OCI-LY3 (cell line): ENCODE results near the gene LTC4S.

Experiments used
- H2AFZ ChIP-seq: fragments of 200-600, 300-600 bp; shearing (Covaris generic); 2 replicates; pipeline ENCODE4 v1.6.0; 2014; ENCODE audit warnings: antibody characterized with exemption, low read depth, low read length
- H3K27ac ChIP-seq: fragments of 200-600, 300-600 bp; sonication (generic); 2 replicates; pipeline ENCODE4 v1.5.1; 2014; ENCODE audit warnings: mild to moderate bottlenecking, low read length, moderate library complexity, mixed read lengths
- H3K27me3 ChIP-seq: fragments of 200-600, 300-600 bp; sonication (generic); 2 replicates; pipeline ENCODE4 v1.6.1; 2014; ENCODE audit warnings: low read depth, low read length, mixed read lengths
- H3K36me3 ChIP-seq: fragments of 200-600, 300-600 bp; sonication (generic); replicated peaks from 2 replicates; pipeline ENCODE3; 2014; ENCODE audit warnings: low read depth, low read length, mixed read lengths
- H3K4me1 ChIP-seq: fragments of 300-600, 200-600 bp; sonication (generic); 2 replicates; pipeline ENCODE4 v1.6.1; 2014; ENCODE audit warnings: low read length, mixed read lengths
- H3K4me2 ChIP-seq: fragments of 200-600, 300-600 bp; sonication (generic); 2 replicates; pipeline ENCODE4 v1.6.1; 2014; ENCODE audit warnings: low read length, mixed read lengths
- H3K4me3 ChIP-seq: fragments of 300-600, 200-600 bp; sonication (generic); 2 replicates; pipeline ENCODE4 v1.5.1; 2014; ENCODE audit warnings: antibody characterized with exemption, mild to moderate bottlenecking, low read length, moderate library complexity
- H3K79me2 ChIP-seq: fragments of 300-600, 200-600 bp; shearing (Covaris generic); 2 replicates; pipeline ENCODE4 v1.6.1; 2014; ENCODE audit warnings: mild to moderate bottlenecking, low read length, mixed read lengths
- H3K9ac ChIP-seq: fragments of 300-600, 200-600 bp; shearing (Covaris generic); 2 replicates; pipeline ENCODE4 v1.6.0; 2014; ENCODE audit warnings: mild to moderate bottlenecking, low read length, moderate library complexity
- H3K9me3 ChIP-seq: fragments of 200-600, 300-600 bp; shearing (Covaris generic); 2 replicates; pipeline ENCODE4 v1.6.1; 2014; ENCODE audit warnings: low read length, mixed read lengths; ENCODE audit not compliant: insufficient read depth
- H4K20me1 ChIP-seq: fragments of 200-600, 300-600 bp; sonication (generic); 2 replicates; pipeline ENCODE4 v1.6.1; 2016; ENCODE audit warnings: low read length, mixed read lengths; ENCODE audit not compliant: insufficient read depth
- EZH2phosphoT487 ChIP-seq: fragments of 200-600 bp; shearing (Covaris generic); IDR thresholded peaks from 2 replicates; pipeline ENCODE4 v1.6.1; 2018; ENCODE audit warnings: antibody characterized with exemption, mixed run types, low read depth
- TF ChIP-seq, protein P1 (sequence below): fragments of 200-600, 300-600 bp; sonication (generic); IDR thresholded peaks from 2 replicates; pipeline ENCODE4 v1.5.1; 2014; ENCODE audit warnings: antibody characterized with exemption, low read length, low read depth

Gene LTC4S

DNA sequence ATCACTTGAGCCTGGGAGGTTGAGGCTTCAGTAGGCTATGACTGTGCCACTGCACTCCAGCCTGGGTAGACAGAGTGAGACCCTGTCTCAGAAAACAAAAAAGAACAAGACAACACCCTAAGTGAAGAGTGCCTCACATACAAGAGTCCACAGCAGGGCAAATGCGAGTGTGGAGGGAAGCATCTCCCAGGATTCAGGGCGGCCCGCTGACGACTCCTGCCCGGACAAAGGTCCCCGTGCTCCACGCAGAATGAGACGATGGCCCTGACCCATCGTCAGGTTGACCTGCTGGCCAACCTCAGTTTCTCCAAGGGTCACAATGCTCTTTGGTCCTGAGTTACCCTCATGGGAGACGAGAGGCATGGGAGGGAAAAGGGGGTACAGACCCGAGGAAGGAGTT lies 46.5 kb downstream of the LTC4S start:
- TF ChIP-seq, protein P1, sequence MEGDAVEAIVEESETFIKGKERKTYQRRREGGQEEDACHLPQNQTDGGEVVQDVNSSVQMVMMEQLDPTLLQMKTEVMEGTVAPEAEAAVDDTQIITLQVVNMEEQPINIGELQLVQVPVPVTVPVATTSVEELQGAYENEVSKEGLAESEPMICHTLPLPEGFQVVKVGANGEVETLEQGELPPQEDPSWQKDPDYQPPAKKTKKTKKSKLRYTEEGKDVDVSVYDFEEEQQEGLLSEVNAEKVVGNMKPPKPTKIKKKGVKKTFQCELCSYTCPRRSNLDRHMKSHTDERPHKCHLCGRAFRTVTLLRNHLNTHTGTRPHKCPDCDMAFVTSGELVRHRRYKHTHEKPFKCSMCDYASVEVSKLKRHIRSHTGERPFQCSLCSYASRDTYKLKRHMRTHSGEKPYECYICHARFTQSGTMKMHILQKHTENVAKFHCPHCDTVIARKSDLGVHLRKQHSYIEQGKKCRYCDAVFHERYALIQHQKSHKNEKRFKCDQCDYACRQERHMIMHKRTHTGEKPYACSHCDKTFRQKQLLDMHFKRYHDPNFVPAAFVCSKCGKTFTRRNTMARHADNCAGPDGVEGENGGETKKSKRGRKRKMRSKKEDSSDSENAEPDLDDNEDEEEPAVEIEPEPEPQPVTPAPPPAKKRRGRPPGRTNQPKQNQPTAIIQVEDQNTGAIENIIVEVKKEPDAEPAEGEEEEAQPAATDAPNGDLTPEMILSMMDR: no peak
- TF ChIP-seq EZH2phosphoT487: no peak
- Histone ChIP-seq H3K4me3 (no peak overlapping the region), H4K20me1 (peaks cover 20% of the 10 kb centered on the region; the same call in 1 of the 2 replicates), H3K4me1 (no peaks in the 10 kb centered on the region), H3K9ac (no peak overlapping the region), H3K79me2 (no peaks in the 10 kb centered on the region), H3K9me3 (peaks cover 8% of the 10 kb centered on the region; the same call in 1 of the 2 replicates), H2AFZ (no peak overlapping the region), H3K27me3 (no peaks in the 10 kb centered on the region), H3K27ac (no peak overlapping the region), H3K4me2 (no peak overlapping the region), H3K36me3 (peaks cover 59% of the 10 kb centered on the region)

DNA sequence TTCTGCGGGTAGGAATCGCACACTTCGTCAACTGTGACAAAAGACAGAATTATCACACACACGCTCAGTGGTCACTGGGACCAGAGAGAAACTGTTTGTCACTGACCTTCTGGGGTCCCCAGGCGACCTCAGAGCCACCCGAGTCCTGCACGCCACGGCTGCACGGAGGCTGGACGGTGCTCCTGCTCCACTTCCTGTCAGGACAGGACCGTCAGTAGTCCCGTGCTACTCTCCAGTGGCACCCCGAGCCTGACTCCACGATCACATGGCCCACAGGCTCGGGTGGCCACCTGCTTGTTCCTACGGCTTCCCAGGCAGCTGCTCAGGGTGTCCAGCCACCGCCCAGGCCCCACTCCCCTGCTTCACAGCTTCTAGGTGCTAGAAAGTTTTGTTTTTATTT lies 47.0 kb downstream of the LTC4S start:
- H3K9me3 ChIP-seq: peaks cover 8% of the 10 kb centered on the region; the same call in 1 of the 2 replicates
- H2AFZ ChIP-seq: no peak overlapping the region
- H3K27ac ChIP-seq: no peak overlapping the region
- H3K27me3 ChIP-seq: no peaks in the 10 kb centered on the region
- H4K20me1 ChIP-seq: peaks cover 20% of the 10 kb centered on the region; the same call in 1 of the 2 replicates
- peaks cover 63% of the 10 kb centered on the region for H3K36me3 ChIP-seq
- no peak for TF ChIP-seq EZH2phosphoT487
- TF ChIP-seq, protein P1: no peak
- no peak overlapping the region for H3K9ac ChIP-seq
- no peak overlapping the region for H3K4me2 ChIP-seq
- H3K4me3 ChIP-seq: no peak overlapping the region
- no peaks in the 10 kb centered on the region for H3K79me2 ChIP-seq
- no peaks in the 10 kb centered on the region for H3K4me1 ChIP-seq

DNA sequence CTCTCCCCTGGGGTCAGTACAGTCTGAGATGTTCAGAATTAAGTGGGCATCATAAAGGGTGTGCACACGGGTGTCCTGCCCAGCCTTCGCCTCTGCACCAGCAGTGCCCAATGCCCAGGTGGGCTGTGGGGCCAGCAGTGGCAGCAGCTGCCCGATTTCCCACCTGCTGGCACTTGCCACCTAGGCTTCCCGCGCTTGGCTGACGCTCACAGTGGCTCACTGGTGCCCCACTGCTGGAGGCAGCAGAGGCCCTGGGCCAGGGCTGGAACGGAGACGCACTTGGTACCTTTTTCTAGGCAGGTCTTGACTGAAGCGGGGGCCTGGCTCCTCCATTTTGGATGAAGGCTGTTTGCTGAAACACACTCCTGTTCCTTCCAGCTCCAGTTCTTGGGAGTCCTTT lies 47.8 kb downstream of the LTC4S start:
- Histone ChIP-seq H3K4me2 (no peak overlapping the region), H3K4me1 (no peaks in the 10 kb centered on the region), H3K9me3 (peaks cover 8% of the 10 kb centered on the region; the same call in 1 of the 2 replicates), H2AFZ (no peak overlapping the region), H3K27ac (no peak overlapping the region), H4K20me1 (peaks cover 17% of the 10 kb centered on the region; the same call in 1 of the 2 replicates), H3K4me3 (no peak overlapping the region), H3K79me2 (no peaks in the 10 kb centered on the region), H3K27me3 (no peaks in the 10 kb centered on the region), H3K36me3 (peaks cover 64% of the 10 kb centered on the region), H3K9ac (no peak overlapping the region)
- TF ChIP-seq, protein P1: no peak
- no peak for TF ChIP-seq EZH2phosphoT487
